ENCODE results near the gene SPTBN1.

SPTBN1 gene

GRCh38 chr2:54575379-54575888 lies 119.3 kb downstream of the SPTBN1 start:
- TF ChIP-seq CTCF (conservative IDR thresholded peaks at IDR 0.05; ENCODE audit: low read length) (no peak), EZH2phosphoT487 (IDR thresholded peaks at IDR 0.05; ENCODE audit: borderline replicate concordance) (no peak)
- H3K79me2 ChIP-seq (ENCODE audit: insufficient read depth, low read length) = peaks cover 99% of the 10 kb centered on the region
- H3K4me2 ChIP-seq (ENCODE audit: low read depth, low read length, poor library complexity, severe bottlenecking) = peak overlapping the region; percentile 92
- H2AFZ ChIP-seq (ENCODE audit: low read length) = no peak overlapping the region
- H3K27me3 ChIP-seq (ENCODE audit: insufficient read depth, low read length, poor library complexity, severe bottlenecking) = no peaks in the 10 kb centered on the region
- H3K9me3 ChIP-seq (ENCODE audit: insufficient read depth, low read depth, low read length) = no peaks in the 10 kb centered on the region
- H3F3A ChIP-seq (ENCODE audit: low read depth) = peaks cover 35% of the 10 kb centered on the region
- H3K9ac ChIP-seq (ENCODE audit: low read depth, low read length, poor library complexity, severe bottlenecking) = peak overlapping the region; percentile 0
- peaks cover 17% of the 10 kb centered on the region; the same call in 1 of the 2 replicates for H3K36me3 ChIP-seq (ENCODE audit: insufficient read depth, low read length)
- peaks cover 95% of the 10 kb centered on the region for H3K4me1 ChIP-seq (ENCODE audit: insufficient read depth, low read length, poor library complexity, severe bottlenecking)
- H3K9me2 ChIP-seq (replicated peaks; ENCODE audit: low read depth, low read length) = no peaks in the 10 kb centered on the region
- H4K20me1 ChIP-seq (ENCODE audit: insufficient read depth, low read length, poor library complexity, severe bottlenecking) = peaks cover 79% of the 10 kb centered on the region
- peak overlapping the region; percentile 70 for H3K4me3 ChIP-seq (ENCODE audit: low read length, poor library complexity, severe bottlenecking)

- H3K9me2 ChIP-seq (replicated peaks; ENCODE audit: low read depth, low read length) = no peaks in the 10 kb centered on the region
- H3F3A ChIP-seq (ENCODE audit: low read depth) = peaks cover 36% of the 10 kb centered on the region
- H3K36me3 ChIP-seq (ENCODE audit: insufficient read depth, low read length) = peaks cover 17% of the 10 kb centered on the region; the same call in 1 of the 2 replicates
- no peak overlapping the region for H3K4me3 ChIP-seq (ENCODE audit: low read length, poor library complexity, severe bottlenecking)
- H4K20me1 ChIP-seq (ENCODE audit: insufficient read depth, low read length, poor library complexity, severe bottlenecking) = peaks cover 80% of the 10 kb centered on the region
- peak overlapping the region; percentile 85 for H3K4me2 ChIP-seq (ENCODE audit: low read depth, low read length, poor library complexity, severe bottlenecking)
- H3K9me3 ChIP-seq (ENCODE audit: insufficient read depth, low read depth, low read length) = no peaks in the 10 kb centered on the region
- no peak for TF ChIP-seq EZH2phosphoT487 (IDR thresholded peaks at IDR 0.05; ENCODE audit: borderline replicate concordance)
- no peak for TF ChIP-seq CTCF (conservative IDR thresholded peaks at IDR 0.05; ENCODE audit: low read length)
- no peak overlapping the region for H2AFZ ChIP-seq (ENCODE audit: low read length)
- H3K4me1 ChIP-seq (ENCODE audit: insufficient read depth, low read length, poor library complexity, severe bottlenecking) = peaks cover 93% of the 10 kb centered on the region
- no peaks in the 10 kb centered on the region for H3K27me3 ChIP-seq (ENCODE audit: insufficient read depth, low read length, poor library complexity, severe bottlenecking)
- H3K79me2 ChIP-seq (ENCODE audit: insufficient read depth, low read length) = peaks cover 99% of the 10 kb centered on the region
- no peak overlapping the region for H3K9ac ChIP-seq (ENCODE audit: low read depth, low read length, poor library complexity, severe bottlenecking)
These were observed 120.9 kb downstream of the SPTBN1 start for GRCh38 chr2:54577035-54577434.

DNA sequence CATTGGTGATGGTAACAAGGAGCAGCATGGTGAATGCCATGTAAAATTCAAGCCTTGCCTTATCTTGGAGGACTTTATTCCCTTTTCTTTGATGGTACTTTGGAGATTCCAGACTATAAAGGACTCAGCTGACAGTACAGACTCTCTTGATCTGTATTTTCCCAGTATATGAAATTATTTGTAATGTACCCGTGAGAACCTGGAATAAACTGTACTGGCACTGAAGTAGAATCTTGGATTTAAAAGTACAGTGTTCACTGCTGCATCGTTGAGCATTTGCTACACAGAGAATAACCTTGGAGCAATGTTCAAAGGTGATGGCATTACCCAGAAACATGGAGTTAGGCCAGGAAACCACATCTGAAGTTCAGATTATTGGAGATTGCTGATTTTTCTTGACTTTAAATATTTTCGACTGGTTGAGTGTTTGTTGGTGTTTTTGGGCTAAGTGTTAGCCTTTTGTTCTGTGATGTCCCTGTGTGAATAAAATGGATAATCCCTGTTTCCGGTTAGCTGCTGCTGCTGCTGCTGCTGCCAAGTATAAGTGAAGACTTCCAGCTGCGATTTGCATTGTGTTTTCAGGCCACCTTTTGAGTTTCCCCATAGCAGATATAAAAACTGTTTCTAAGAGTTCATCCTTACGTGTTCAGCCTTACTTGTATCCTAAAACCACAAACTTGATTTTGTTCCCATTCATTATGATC lies 122.0 kb downstream of the SPTBN1 start:
- H3F3A ChIP-seq (ENCODE audit: low read depth) = peaks cover 27% of the 10 kb centered on the region
- TF ChIP-seq EZH2phosphoT487 (IDR thresholded peaks at IDR 0.05; ENCODE audit: borderline replicate concordance) (no peak), CTCF (conservative IDR thresholded peaks at IDR 0.05; ENCODE audit: low read length) (no peak)
- no peaks in the 10 kb centered on the region for H3K9me3 ChIP-seq (ENCODE audit: insufficient read depth, low read depth, low read length)
- H3K4me2 ChIP-seq (ENCODE audit: low read depth, low read length, poor library complexity, severe bottlenecking) = peak overlapping the region; percentile 85
- H2AFZ ChIP-seq (ENCODE audit: low read length) = no peak overlapping the region
- H3K79me2 ChIP-seq (ENCODE audit: insufficient read depth, low read length) = peaks cover 99% of the 10 kb centered on the region
- H3K9ac ChIP-seq (ENCODE audit: low read depth, low read length, poor library complexity, severe bottlenecking) = peak overlapping the region; percentile 1
- H3K36me3 ChIP-seq (ENCODE audit: insufficient read depth, low read length) = peaks cover 17% of the 10 kb centered on the region; the same call in 1 of the 2 replicates
- peaks cover 79% of the 10 kb centered on the region for H4K20me1 ChIP-seq (ENCODE audit: insufficient read depth, low read length, poor library complexity, severe bottlenecking)
- H3K27me3 ChIP-seq (ENCODE audit: insufficient read depth, low read length, poor library complexity, severe bottlenecking) = no peaks in the 10 kb centered on the region
- peaks cover 92% of the 10 kb centered on the region for H3K4me1 ChIP-seq (ENCODE audit: insufficient read depth, low read length, poor library complexity, severe bottlenecking)
- no peaks in the 10 kb centered on the region for H3K9me2 ChIP-seq (replicated peaks; ENCODE audit: low read depth, low read length)
- no peak overlapping the region for H3K4me3 ChIP-seq (ENCODE audit: low read length, poor library complexity, severe bottlenecking)
